Ishikawa (cell line): ENCODE data around the gene SLIT3.

ENCODE experiments used
- FOXM1 ChIP-seq: IDR thresholded peaks from 2 replicates; pipeline ENCODE4 v1.6.1; 2012; ENCODE audit warnings: low read depth, borderline replicate concordance
- RAD21 ChIP-seq: IDR thresholded peaks from 2 replicates; pipeline ENCODE4 v1.6.1; 2012; ENCODE audit warnings: low read depth
- USF1 ChIP-seq: IDR thresholded peaks from 2 replicates; pipeline ENCODE4 v1.6.1; 2012
- TF ChIP-seq, protein P1 (sequence below): IDR thresholded peaks from 2 replicates; pipeline ENCODE4 v1.6.1; 2012

GRCh38 chr5:168693297-168693696 is 607.6 kb downstream of the SLIT3 start:
- TF ChIP-seq RAD21 = no peak
- TF ChIP-seq USF1 = no peak
- TF ChIP-seq FOXM1 = no peak
- TF ChIP-seq, protein P1, sequence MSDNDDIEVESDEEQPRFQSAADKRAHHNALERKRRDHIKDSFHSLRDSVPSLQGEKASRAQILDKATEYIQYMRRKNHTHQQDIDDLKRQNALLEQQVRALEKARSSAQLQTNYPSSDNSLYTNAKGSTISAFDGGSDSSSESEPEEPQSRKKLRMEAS = no peak
